ENCODE data around the gene KCNQ2. TPM values are rescaled to one million over a fixed set of nuclear protein-coding genes. Genes with fewer than 3 reads are reported as not detected.

The KCNQ2 gene
- total RNA-seq, 1 donor = 0.36 TPM

DNA sequence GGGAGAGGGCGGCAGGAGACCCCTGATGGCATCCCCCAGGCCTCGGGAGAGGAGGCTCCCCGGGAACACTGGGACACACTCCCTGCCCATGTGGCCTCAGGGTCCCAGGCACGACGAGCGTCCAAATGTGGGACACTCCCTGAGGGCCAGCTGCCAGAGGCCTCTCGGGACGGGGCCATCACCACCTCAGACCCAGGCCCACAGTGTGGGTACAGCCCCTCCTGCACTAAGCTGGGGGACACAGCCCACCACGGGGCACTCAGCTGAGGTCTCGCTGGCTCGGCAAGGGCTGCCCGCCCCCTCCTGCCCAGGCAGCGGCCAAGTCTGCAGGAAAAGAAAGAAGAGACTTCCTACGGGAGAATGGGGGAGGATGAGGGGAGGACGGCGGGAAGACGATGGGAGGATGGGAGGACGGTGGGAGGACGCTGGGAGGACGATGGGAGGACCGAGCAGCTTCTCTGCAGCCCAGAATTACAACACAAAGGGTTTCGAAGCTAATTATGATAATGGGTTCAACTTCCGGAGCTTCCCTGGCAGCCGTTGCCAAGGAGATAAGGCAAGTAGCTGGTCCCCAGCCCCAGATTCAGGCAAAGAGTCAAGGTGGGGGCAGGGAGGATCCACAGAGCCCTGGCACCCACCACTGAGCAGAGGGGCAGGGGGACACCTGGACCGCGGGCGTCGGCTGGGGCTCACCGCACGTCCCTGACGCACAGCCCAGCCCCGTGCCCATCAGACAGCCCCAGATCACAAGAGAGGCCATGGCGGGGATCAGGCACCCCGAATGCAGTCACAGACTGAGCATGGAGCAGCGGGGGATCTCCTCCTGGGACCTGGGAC, 17.5 kb downstream of the KCNQ2 start:
- TF ChIP-seq CTCF (IDR thresholded peaks at IDR 0.05; ENCODE audit: extremely low read depth, low read depth, low read length) = no peak
- Histone ChIP-seq H3K27me3 (ENCODE audit: insufficient read depth, low read length) (peaks cover 26% of the 10 kb centered on the region), H3K27ac (ENCODE audit: low read depth, low read length) (no peak overlapping the region), H3K4me3 (ENCODE audit: insufficient read depth, low read length) (no peak overlapping the region), H3K36me3 (ENCODE audit: insufficient read depth, low read length) (no peaks in the 10 kb centered on the region), H4K20me1 (ENCODE audit: insufficient read depth, low read length) (no peaks in the 10 kb centered on the region), H3K9me3 (ENCODE audit: low read depth, low read length) (no peaks in the 10 kb centered on the region), H3K4me2 (ENCODE audit: insufficient read depth, low read length) (no peak overlapping the region), H3K79me2 (ENCODE audit: insufficient read depth, low read length) (no peaks in the 10 kb centered on the region), H2AFZ (ENCODE audit: low read length) (no peak overlapping the region), H3K4me1 (ENCODE audit: insufficient read depth, low read length) (no peaks in the 10 kb centered on the region)
- no peak for DNase-seq (ENCODE audit: insufficient read length, low spot score, missing footprints)

DNA sequence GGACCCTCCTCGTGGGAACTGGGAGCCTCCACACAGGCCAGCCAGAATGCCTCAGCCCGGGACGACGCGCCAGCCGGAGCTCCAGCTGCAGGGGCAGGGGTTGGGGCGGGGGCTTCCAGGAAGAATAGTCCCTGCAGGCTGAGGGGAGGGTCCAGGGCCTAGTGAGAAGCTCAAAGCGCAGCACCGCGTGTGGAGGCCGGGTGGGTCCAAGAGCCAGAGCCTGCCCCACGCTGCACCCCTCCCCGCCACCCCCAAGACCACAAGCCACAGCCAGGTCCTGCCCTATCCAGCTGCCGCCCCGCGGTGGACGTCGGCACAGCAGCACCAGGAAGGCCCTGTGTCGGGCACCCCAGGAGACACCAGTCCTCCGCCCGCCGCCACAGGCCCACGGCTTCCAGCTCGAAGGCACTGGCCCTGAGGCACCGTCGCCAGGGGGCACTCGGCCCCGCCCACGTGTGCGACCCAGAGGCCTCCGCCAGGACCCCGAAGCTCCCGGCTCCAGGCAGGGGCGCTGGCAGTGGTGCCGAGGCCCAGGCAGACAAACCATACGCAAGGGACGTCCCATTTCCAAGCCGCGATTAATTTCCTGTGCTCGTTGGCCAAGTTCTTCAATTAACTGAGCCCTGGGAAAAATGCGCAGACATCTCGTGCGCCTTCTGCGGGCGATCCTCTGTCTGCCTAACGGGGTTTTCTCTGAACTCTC, 19.5 kb downstream of the KCNQ2 start:
- TF ChIP-seq CTCF (IDR thresholded peaks at IDR 0.05; ENCODE audit: extremely low read depth, low read depth, low read length) = peak; percentile 12
- peak; percentile 97 for DNase-seq (ENCODE audit: insufficient read length, low spot score, missing footprints)
- Histone ChIP-seq H3K4me1 (ENCODE audit: insufficient read depth, low read length) (no peaks in the 10 kb centered on the region), H4K20me1 (ENCODE audit: insufficient read depth, low read length) (no peaks in the 10 kb centered on the region), H3K27me3 (ENCODE audit: insufficient read depth, low read length) (peaks cover 26% of the 10 kb centered on the region), H3K79me2 (ENCODE audit: insufficient read depth, low read length) (no peaks in the 10 kb centered on the region), H3K9me3 (ENCODE audit: low read depth, low read length) (no peaks in the 10 kb centered on the region), H3K27ac (ENCODE audit: low read depth, low read length) (no peak overlapping the region), H2AFZ (ENCODE audit: low read length) (no peak overlapping the region), H3K4me2 (ENCODE audit: insufficient read depth, low read length) (no peak overlapping the region), H3K36me3 (ENCODE audit: insufficient read depth, low read length) (no peaks in the 10 kb centered on the region), H3K4me3 (ENCODE audit: insufficient read depth, low read length) (no peak overlapping the region)

GRCh38 chr20:63452341-63452740, 20.1 kb downstream of the KCNQ2 start:
- Histone ChIP-seq H3K4me3 (ENCODE audit: insufficient read depth, low read length) (no peak overlapping the region), H3K4me2 (ENCODE audit: insufficient read depth, low read length) (no peak overlapping the region), H3K27me3 (ENCODE audit: insufficient read depth, low read length) (peaks cover 26% of the 10 kb centered on the region), H3K4me1 (ENCODE audit: insufficient read depth, low read length) (no peaks in the 10 kb centered on the region), H3K27ac (ENCODE audit: low read depth, low read length) (no peak overlapping the region), H3K36me3 (ENCODE audit: insufficient read depth, low read length) (no peaks in the 10 kb centered on the region), H2AFZ (ENCODE audit: low read length) (no peak overlapping the region), H3K9me3 (ENCODE audit: low read depth, low read length) (no peaks in the 10 kb centered on the region), H3K79me2 (ENCODE audit: insufficient read depth, low read length) (no peaks in the 10 kb centered on the region), H4K20me1 (ENCODE audit: insufficient read depth, low read length) (no peaks in the 10 kb centered on the region)
- TF ChIP-seq CTCF (IDR thresholded peaks at IDR 0.05; ENCODE audit: extremely low read depth, low read depth, low read length) = no peak
- no peak for DNase-seq (ENCODE audit: insufficient read length, low spot score, missing footprints)

- Histone ChIP-seq H3K27me3 (ENCODE audit: insufficient read depth, low read length) (peaks cover 22% of the 10 kb centered on the region), H4K20me1 (ENCODE audit: insufficient read depth, low read length) (no peaks in the 10 kb centered on the region), H3K4me2 (ENCODE audit: insufficient read depth, low read length) (no peak overlapping the region)
These were observed 20.6 kb downstream of the KCNQ2 start for GRCh38 chr20:63451821-63452220.

More at GRCh38 chr20:63451821-63452220, 20.6 kb downstream of the KCNQ2 start:
- no peak for DNase-seq (ENCODE audit: insufficient read length, low spot score, missing footprints)
- no peak overlapping the region for H2AFZ ChIP-seq (ENCODE audit: low read length)
- no peaks in the 10 kb centered on the region for H3K9me3 ChIP-seq (ENCODE audit: low read depth, low read length)
- no peak overlapping the region for H3K27ac ChIP-seq (ENCODE audit: low read depth, low read length)
- H3K4me3 ChIP-seq (ENCODE audit: insufficient read depth, low read length) = no peak overlapping the region
- TF ChIP-seq CTCF (IDR thresholded peaks at IDR 0.05; ENCODE audit: extremely low read depth, low read depth, low read length) = no peak
- H3K79me2 ChIP-seq (ENCODE audit: insufficient read depth, low read length) = no peaks in the 10 kb centered on the region
- no peaks in the 10 kb centered on the region for H3K4me1 ChIP-seq (ENCODE audit: insufficient read depth, low read length)
- H3K36me3 ChIP-seq (ENCODE audit: insufficient read depth, low read length) = no peaks in the 10 kb centered on the region

Data from osteoblast (primary cell).